Measurements from ENCODE around the gene RGCC. TPM values are rescaled to one million over a fixed set of nuclear protein-coding genes. Genes with fewer than 3 reads are reported as not detected.

The RGCC gene
- total RNA-seq, 1 experiment from 2014 or later: 3.4 TPM

DNA sequence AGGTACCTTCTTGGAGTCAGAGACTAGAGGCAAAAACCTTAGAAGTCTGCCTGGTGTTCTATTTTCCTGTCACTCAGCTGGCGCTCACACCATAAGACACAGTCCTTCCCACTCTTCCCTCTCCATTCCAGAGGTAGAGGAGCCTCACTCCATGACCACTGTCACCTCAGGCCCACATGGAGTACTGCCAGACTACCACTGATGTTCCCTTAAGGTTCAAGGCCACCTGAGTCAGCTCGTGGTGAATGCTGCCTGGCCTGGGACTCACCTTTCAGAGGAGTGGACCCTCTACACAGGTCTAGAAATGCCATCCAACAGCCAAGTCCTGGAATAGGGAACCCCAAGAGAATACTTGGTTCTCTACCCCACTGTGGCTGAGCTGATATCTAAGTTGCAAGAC, 29.9 kb downstream of the RGCC start:
- Histone ChIP-seq H3K4me3 (no peak overlapping the region), H3K79me2 (ENCODE audit: low read depth) (no peaks in the 10 kb centered on the region), H3K27me3 (ENCODE audit: insufficient read depth, low read depth) (no peaks in the 10 kb centered on the region), H3K9me3 (ENCODE audit: insufficient read depth, low read depth) (no peaks in the 10 kb centered on the region), H3K9me2 (ENCODE audit: insufficient read depth) (no peaks in the 10 kb centered on the region), H4K20me1 (ENCODE audit: insufficient read depth) (no peaks in the 10 kb centered on the region), H3K27ac (no peak overlapping the region), H3K36me3 (ENCODE audit: low read depth) (no peaks in the 10 kb centered on the region), H3K4me2 (no peak overlapping the region), H3F3A (ENCODE audit: insufficient read depth, low read depth) (no peaks in the 10 kb centered on the region), H3K4me1 (replicated peaks; ENCODE audit: insufficient read depth) (no peaks in the 10 kb centered on the region), H2AFZ (no peak overlapping the region)
- CTCF ChIA-PET: no interaction called here
- POLR2A ChIA-PET (ENCODE audit: unreplicated experiment): interaction anchor here (0.6 kb wide), 1 partner anchor 78 kb away, joined by 25 read pairs; no protein-coding TSS in a partner anchor
- intact Hi-C loops (cut with micrococcal nuclease; ENCODE audit: unreplicated experiment): no loop called here
- TF ChIP-seq, protein P1, sequence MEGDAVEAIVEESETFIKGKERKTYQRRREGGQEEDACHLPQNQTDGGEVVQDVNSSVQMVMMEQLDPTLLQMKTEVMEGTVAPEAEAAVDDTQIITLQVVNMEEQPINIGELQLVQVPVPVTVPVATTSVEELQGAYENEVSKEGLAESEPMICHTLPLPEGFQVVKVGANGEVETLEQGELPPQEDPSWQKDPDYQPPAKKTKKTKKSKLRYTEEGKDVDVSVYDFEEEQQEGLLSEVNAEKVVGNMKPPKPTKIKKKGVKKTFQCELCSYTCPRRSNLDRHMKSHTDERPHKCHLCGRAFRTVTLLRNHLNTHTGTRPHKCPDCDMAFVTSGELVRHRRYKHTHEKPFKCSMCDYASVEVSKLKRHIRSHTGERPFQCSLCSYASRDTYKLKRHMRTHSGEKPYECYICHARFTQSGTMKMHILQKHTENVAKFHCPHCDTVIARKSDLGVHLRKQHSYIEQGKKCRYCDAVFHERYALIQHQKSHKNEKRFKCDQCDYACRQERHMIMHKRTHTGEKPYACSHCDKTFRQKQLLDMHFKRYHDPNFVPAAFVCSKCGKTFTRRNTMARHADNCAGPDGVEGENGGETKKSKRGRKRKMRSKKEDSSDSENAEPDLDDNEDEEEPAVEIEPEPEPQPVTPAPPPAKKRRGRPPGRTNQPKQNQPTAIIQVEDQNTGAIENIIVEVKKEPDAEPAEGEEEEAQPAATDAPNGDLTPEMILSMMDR (conservative IDR thresholded peaks at IDR 0.05): no peak
- no peak for TF ChIP-seq EZH2 (IDR thresholded peaks at IDR 0.05; ENCODE audit: low read depth)
- BruUV-seq (replicated peaks): no TSS peak
- no peak for DNase-seq

DNA sequence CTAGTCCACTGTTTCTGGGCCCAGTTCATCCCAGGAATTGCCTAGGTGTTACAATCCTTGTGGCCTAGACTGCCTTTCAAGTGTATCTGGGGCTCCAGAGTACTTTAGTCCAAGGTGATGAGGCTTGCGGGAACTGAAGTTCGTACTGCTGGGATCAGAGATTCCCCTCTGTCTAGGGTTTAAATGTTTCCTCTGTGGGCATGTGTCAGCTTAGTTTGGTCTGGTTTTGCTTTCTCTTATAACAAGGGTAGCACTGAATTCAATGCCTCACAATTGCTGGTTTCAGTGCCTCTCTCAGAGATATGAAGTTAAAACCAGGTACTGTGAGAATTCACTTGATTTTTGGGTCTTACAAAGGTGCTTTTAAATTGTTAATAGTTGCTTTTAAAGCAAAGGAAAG, 30.8 kb downstream of the RGCC start:
- Histone ChIP-seq H4K20me1 (ENCODE audit: insufficient read depth) (no peaks in the 10 kb centered on the region), H3K27ac (no peak overlapping the region), H3K9me3 (ENCODE audit: insufficient read depth, low read depth) (no peaks in the 10 kb centered on the region), H3K27me3 (ENCODE audit: insufficient read depth, low read depth) (no peaks in the 10 kb centered on the region), H3K4me2 (no peak overlapping the region), H3K79me2 (ENCODE audit: low read depth) (no peaks in the 10 kb centered on the region), H3K9me2 (ENCODE audit: insufficient read depth) (no peaks in the 10 kb centered on the region), H3K36me3 (ENCODE audit: low read depth) (no peaks in the 10 kb centered on the region), H3F3A (ENCODE audit: insufficient read depth, low read depth) (no peaks in the 10 kb centered on the region), H3K4me1 (replicated peaks; ENCODE audit: insufficient read depth) (no peaks in the 10 kb centered on the region), H3K4me3 (no peak overlapping the region), H2AFZ (no peak overlapping the region)
- POLR2A ChIA-PET (ENCODE audit: unreplicated experiment): interaction anchor here (0.7 kb wide), 2 partner anchors 148 to 1645 kb away, joined by 4 to 5 read pairs; no protein-coding TSS in a partner anchor
- TF ChIP-seq EZH2 (IDR thresholded peaks at IDR 0.05; ENCODE audit: low read depth): no peak
- TF ChIP-seq, protein P1 (conservative IDR thresholded peaks at IDR 0.05): no peak
- intact Hi-C loops (cut with micrococcal nuclease; ENCODE audit: unreplicated experiment): no loop called here
- CTCF ChIA-PET: no interaction called here
- no TSS peak for BruUV-seq (replicated peaks)
- no peak for DNase-seq

GRCh38 chr13:41490371-41491015, 33.1 kb downstream of the RGCC start:
- Histone ChIP-seq H3K27me3 (ENCODE audit: insufficient read depth, low read depth) (no peaks in the 10 kb centered on the region), H3K36me3 (ENCODE audit: low read depth) (no peaks in the 10 kb centered on the region), H3K27ac (no peak overlapping the region), H2AFZ (no peak overlapping the region), H3K9me3 (ENCODE audit: insufficient read depth, low read depth) (no peaks in the 10 kb centered on the region), H3K79me2 (ENCODE audit: low read depth) (no peaks in the 10 kb centered on the region), H3K4me3 (no peak overlapping the region), H3K4me2 (no peak overlapping the region), H3F3A (ENCODE audit: insufficient read depth, low read depth) (no peaks in the 10 kb centered on the region), H3K4me1 (replicated peaks; ENCODE audit: insufficient read depth) (no peaks in the 10 kb centered on the region), H4K20me1 (ENCODE audit: insufficient read depth) (no peaks in the 10 kb centered on the region), H3K9me2 (ENCODE audit: insufficient read depth) (no peaks in the 10 kb centered on the region)
- TF ChIP-seq, protein P1 (conservative IDR thresholded peaks at IDR 0.05): no peak
- no peak for TF ChIP-seq EZH2 (IDR thresholded peaks at IDR 0.05; ENCODE audit: low read depth)
- ChIA-PET POLR2A (ENCODE audit: unreplicated experiment) (no interaction called here), CTCF (no interaction called here)
- DNase-seq: no peak
- no TSS peak for BruUV-seq (replicated peaks)
- intact Hi-C loops (cut with micrococcal nuclease; ENCODE audit: unreplicated experiment): no loop called here
